HG03342 (cell line): ENCODE measurements around the gene ARHGEF16.

Source experiments
- ATAC-seq: cut with Tn5 transposase; IDR thresholded peaks from one replicate; pipeline ENCODE4 v1.9.1; 2021; ENCODE audit warnings: mild to moderate bottlenecking, moderate library complexity; ENCODE audit not compliant: unreplicated experiment

The ARHGEF16 gene

GRCh38 chr1:3436451-3436850 is 18.0 kb upstream of the ARHGEF16 start:
- no peak for ATAC-seq

DNA sequence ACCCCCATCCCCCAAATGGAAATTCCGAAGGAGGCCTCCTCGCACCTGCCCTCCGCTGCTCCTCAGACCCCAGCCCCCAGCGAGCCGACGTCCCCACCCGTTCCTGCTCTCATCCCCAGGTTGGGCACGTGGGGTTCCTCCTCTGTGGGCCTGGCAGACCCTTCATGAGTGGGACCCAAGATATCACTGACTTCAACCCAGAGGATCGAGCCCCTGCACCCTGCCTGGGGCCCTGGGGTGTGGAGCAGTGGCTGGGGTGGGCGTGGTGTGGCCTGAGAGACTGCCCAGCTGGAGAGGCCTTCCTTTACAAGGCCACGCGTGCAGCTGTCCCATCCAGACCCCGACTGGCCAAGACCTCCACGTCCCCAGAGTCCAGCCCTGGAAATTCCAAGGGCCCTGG is 17.6 kb upstream of the ARHGEF16 start:
- no peak for ATAC-seq

GRCh38 chr1:3438661-3439180 is 15.7 kb upstream of the ARHGEF16 start:
- ATAC-seq = no peak

- ATAC-seq = no peak
These were observed 14.8 kb upstream of the ARHGEF16 start for GRCh38 chr1:3439346-3440299.

GRCh38 chr1:3440300-3440681 is 14.2 kb upstream of the ARHGEF16 start:
- no peak for ATAC-seq

DNA sequence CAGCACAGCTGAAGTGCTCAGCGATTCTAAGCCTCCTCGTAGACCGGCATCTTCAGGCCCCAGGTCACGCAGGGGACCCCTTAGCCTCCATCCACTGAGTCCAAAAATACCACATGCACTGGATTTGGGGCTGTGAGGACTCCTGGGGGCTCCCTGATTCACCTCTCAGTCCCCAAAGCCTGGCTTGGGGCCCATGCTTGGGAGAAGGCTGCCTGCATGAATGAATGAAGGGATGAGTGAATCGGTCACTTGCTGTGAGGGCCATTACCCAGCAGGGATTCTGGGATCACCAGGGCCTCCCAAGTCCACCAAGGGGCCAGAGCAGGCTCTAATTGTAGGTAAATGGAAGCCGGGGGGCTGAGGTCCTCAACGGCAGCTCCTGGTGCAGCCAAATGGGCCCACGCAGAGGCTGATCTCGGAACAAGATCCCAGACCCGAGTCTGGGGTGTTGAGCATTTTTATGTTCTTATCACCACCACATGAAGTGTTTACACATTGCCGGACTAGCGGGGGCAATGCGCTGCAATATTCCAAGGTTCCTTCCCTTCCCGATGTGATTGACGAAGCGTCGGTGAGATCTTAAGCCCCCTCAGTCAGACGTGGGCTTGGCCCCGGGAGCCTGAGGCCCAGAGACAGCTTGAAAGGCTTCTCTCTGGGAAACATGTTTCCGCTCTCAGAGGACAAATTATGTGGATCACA is 13.6 kb upstream of the ARHGEF16 start:
- ATAC-seq = no peak

- ATAC-seq = no peak
These were observed 13.0 kb upstream of the ARHGEF16 start for GRCh38 chr1:3441410-3441847.

DNA sequence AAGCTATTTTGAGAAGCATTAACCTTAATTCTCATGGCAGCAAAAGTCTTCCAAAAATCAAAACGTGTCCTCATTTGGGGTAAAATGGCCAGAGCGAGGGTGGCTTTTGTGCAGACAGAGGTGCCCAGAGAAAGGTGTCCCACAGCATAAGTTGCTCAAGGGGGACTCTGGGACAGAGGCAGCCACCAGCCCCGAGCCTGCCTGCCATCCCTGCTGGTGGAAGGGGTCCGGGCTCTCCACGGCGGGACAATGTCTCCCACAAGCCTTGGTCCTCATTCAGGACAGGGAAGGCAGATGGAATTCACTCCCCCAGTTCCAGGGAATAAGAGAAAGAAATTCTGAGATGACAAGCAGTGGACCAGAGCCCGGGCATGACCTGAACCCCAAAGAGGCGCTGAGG is 12.6 kb upstream of the ARHGEF16 start:
- ATAC-seq = no peak

DNA sequence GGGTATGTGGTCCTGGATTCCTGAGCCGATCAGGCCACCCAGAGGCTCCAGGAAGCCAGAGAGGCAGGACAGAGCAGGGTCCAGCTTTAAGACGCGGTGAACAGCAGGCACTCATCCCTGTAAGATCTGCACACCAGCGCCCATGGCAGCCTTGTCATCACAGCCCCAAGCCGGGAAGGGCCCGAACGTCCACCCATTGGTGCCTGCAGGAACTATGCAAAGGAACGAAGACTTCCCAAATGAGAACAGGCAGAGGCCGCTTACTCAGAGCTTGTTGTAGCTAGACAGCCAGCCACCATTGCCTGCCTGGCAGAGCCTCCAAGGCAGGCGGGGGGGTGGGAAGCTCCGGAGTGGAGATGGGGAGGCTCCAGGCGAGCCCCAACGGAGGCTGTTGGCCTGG is 12.1 kb upstream of the ARHGEF16 start:
- ATAC-seq = no peak

DNA sequence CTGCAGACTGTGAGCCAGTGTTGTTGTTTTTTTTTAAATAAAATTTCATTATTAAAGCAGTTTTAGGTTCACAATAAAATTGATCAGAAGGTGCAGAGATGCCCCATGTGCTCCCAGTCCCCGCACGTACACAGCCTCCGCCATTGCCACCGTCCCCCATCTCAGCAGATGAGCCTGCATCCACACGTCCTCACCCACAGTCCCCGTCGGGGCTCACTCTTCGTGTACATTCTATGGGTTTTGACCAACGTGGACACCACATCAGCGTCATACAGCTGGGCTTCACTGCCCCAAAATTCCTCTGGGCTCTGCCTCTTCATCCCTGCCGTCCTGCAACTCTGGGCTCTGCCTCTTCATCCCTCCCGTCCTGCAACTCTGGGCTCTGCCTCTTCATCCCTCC is 11.6 kb upstream of the ARHGEF16 start:
- ATAC-seq = no peak

GRCh38 chr1:3443807-3444206 is 10.7 kb upstream of the ARHGEF16 start:
- no peak for ATAC-seq

DNA sequence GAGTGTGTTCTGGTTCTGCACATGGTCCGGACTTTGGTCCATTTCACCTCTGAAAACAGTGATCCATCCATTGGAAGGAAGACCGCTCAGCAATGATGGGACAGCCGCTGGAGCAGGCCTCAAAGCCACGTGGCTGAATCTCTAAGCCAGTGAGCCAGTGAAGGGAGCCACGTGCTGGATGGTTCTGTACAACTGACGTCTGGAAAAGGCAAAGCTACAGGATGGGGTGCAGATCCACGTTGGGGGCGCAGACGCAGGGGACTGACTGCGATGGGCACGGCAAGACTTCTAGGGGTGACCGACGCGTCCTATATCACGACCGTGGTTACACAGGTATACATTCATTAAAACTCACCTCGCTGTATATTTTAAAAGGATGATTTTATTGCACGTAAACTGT is 10.2 kb upstream of the ARHGEF16 start:
- ATAC-seq = no peak

DNA sequence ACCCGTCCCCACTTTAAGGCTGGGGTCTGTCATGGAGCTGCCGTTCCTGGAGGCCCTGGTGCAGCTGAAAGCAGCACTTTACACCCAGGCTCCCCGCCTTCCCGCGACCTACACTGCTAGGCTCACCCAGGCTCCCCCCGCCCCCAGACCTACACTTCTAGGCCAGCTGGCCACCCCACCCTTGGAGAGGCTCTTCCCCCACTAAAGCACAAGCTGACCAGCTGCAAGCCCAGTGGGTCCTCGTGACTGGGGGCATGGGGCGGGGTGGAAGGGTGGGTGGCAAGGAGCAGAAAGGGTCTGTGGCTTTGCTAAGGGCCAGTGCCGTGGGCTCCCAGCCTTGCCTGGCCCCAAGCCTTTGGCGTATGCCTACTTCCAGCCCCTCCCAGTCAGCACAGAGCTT is 9.7 kb upstream of the ARHGEF16 start:
- ATAC-seq = no peak

GRCh38 chr1:3450202-3450863 is 4.1 kb upstream of the ARHGEF16 start:
- ATAC-seq = no peak

GRCh38 chr1:3450983-3451382 is 3.5 kb upstream of the ARHGEF16 start:
- no peak for ATAC-seq

DNA sequence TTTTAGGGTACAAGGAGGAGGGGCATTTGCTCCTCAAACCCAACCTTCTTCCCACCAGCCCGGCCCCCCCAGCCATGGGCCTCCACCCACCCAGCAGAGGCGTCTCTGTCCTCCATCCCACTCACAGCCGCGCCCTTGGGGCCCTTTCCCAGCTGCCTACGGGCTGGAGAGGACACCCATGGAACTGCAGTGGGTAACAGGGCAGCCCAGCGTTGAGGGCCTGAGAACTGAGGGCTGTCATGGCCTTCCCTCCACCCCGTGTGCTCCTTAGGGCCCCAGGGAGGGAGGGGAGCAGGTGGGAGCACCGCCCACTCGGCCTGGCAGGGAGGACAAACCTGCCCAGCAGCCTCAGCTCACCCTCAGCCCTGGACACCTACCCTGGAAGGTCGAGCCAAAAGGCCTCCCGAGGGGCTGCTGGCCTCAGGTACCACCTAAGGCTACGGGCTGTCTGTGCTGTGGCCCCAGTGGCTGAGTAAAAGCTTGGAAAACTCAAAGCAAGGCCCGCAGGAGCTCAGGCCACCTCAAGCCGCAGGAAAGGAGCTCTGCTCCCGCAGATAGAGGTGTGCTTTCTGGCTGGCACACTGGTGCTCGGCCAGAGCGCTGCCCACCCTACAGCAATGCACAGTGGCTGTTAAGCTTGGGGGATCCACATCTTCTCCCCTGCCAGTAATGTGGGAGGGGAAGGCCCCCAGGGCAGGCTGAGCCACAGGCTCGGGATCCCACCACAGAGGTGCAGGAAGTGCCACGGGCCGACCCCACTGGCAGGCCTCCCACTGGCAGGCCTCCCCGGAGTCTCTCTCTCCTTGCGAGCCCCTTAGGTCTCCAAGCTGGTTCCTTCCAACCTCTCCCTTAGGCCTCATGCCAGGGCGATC is 2.2 kb upstream of the ARHGEF16 start:
- no peak for ATAC-seq

GRCh38 chr1:3452866-3453175 is 1.6 kb upstream of the ARHGEF16 start:
- no peak for ATAC-seq

- peak; percentile 57 for ATAC-seq
These were observed 1.2 kb upstream of the ARHGEF16 start for GRCh38 chr1:3453203-3453761.

DNA sequence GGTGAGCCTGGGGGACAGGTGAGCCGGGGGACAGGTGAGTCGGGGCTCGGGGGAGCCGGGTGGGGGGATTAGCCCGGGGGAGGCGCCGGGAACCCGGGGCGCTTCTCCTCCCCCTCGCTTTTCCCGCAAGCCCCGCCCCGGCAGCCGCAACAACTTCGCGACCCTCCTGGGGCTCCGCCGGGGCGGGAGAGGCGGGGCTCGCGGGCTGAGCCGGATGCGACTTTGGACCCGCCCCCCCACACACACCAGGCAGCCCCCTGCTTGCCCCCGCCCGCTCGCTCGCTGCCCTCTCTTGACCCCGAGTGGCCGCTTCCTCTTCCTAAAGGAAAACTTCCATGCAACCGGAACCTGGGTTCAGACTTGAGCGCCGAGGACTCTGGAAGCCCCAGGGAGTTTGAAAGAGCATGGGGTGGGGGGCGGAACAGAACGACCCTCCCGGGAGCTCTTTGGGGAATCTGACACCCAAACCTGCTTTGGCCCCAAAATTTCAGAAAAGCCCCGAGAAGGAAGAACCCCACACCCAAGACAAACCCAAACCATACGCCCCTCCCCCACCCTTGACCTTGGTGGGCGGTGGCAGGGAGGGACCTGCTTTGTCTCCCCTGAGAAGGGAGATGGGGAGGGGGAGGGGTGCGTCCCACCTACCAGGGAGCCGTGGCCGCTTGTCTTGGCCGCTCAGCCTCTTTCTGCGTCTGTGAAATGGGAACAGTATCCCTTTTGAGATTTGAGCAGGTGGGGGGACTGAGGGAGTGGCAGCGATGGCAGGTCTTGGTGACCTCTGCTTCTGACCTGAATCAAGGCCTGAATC is 550 bp downstream of the ARHGEF16 start:
- no peak for ATAC-seq
